HG02763 (cell line): ENCODE measurements around the gene KLHL9.
A peak's percentile ranks its signal among the peaks of the same experiment; 100 is the strongest.
"Not testable (repeated sequence)": the region's sequence is repeated elsewhere in the genome, so short reads cannot be mapped to it uniquely, and the experiment has no call there.

Source experiments
- ATAC-seq: cut with Tn5 transposase; IDR thresholded peaks from one replicate; pipeline ENCODE4 v1.9.1; 2021; ENCODE audit warnings: mild to moderate bottlenecking, moderate library complexity; ENCODE audit not compliant: unreplicated experiment

The KLHL9 gene

GRCh38 chr9:21334701-21335632 is at the start of gene KLHL9:
TSS of gene KLHL9 (minus strand) at chr9:21335404. CDS start at chr9:21334859, 545 bp downstream.
- ATAC-seq = peak; percentile 92

- ATAC-seq = no peak
These were observed 48.4 kb upstream of the KLHL9 start for GRCh38 chr9:21383627-21384026.

- ATAC-seq = peak; percentile 99
These were observed 46.5 kb upstream of the KLHL9 start for GRCh38 chr9:21381448-21382339.

GRCh38 chr9:21371467-21371866 is 36.3 kb upstream of the KLHL9 start:
- not testable (repeated sequence) for ATAC-seq

GRCh38 chr9:21367957-21368356 is 32.8 kb upstream of the KLHL9 start, which contains the start of gene IFNA13:
TSS of gene IFNA13 (minus strand) at chr9:21368057. CDS start at chr9:21368010, 47 bp downstream.
- ATAC-seq = no peak

GRCh38 chr9:21367169-21367568 is 32.0 kb upstream of the KLHL9 start:
- ATAC-seq = peak; percentile 61

GRCh38 chr9:21362287-21362686 is 27.1 kb upstream of the KLHL9 start:
- ATAC-seq = no peak

GRCh38 chr9:21357479-21358460 is 22.6 kb upstream of the KLHL9 start:
- ATAC-seq = peak; percentile 89

GRCh38 chr9:21350787-21351186 is 15.6 kb upstream of the KLHL9 start, which contains the start of gene IFNA6:
TSS of gene IFNA6 (minus strand) at chr9:21350887. CDS start at chr9:21350887, 0 bp downstream.
- no peak for ATAC-seq

GRCh38 chr9:21348430-21348970 is 13.3 kb upstream of the KLHL9 start:
- ATAC-seq = no peak

GRCh38 chr9:21340735-21341134 is 5.5 kb upstream of the KLHL9 start:
- ATAC-seq = no peak

- no peak for ATAC-seq
These were observed 1.3 kb upstream of the KLHL9 start for GRCh38 chr9:21336457-21336856.

- ATAC-seq = no peak
These were observed 2.0 kb downstream of the KLHL9 start for GRCh38 chr9:21333226-21333625.

- no peak for ATAC-seq
These were observed 3.4 kb downstream of the KLHL9 start for GRCh38 chr9:21331676-21332402.

GRCh38 chr9:21326526-21327139 is 8.6 kb downstream of the KLHL9 start:
- peak; percentile 80 for ATAC-seq

- no peak for ATAC-seq
These were observed 11.2 kb downstream of the KLHL9 start for GRCh38 chr9:21324047-21324446.

GRCh38 chr9:21322911-21323461 is 12.2 kb downstream of the KLHL9 start:
- ATAC-seq = no peak

- no peak for ATAC-seq
These were observed 14.7 kb downstream of the KLHL9 start for GRCh38 chr9:21320465-21320864.
